Left ventricle myocardium superior (tissue), 1 donor: ENCODE data around the gene MARVELD3. TPM values are rescaled to one million over a fixed set of nuclear protein-coding genes. Genes with fewer than 3 reads are reported as not detected.
"Not testable (repeated sequence)": the region's sequence is repeated elsewhere in the genome, so short reads cannot be mapped to it uniquely, and the experiment has no call there.

Source experiments
- ATAC-seq: fragments of 200-7000 bp; cut with Tn5 transposase; one replicate; pipeline ENCODE4 v1.9.1; 2020; ENCODE audit warnings: mild to moderate bottlenecking, moderate library complexity
- DNase-seq: peaks from one replicate; pipeline ENCODE4 v3.0.0-alpha.2; 2020
- intact Hi-C: fragments of 100-400 bp; cut with micrococcal nuclease; formaldehyde crosslinking; loops from one replicate; pipeline ENCODE4 v1.11.0; 2022
- long read RNA-seq: library from polyadenylated mRNA; unstranded; transcript quantifications from one replicate; pipeline ENCODE4 v2.0.0, GENCODE V29; 2021
- total RNA-seq: library from RNA; stranded (reverse); fragmentation: NEBNext Ultra II Directional; extraction: Animal tissue kit (Norgen Biotek cat#: 25700); gene quantifications from one replicate; pipeline ENCODE4 v1.2.1, GENCODE V29; 2021
- donor health status: DM: no; HTN: yes; CAD: no; lungs with severe emphysema.

MARVELD3 gene
- not detected for total RNA-seq
- long read RNA-seq = 0 reads

GRCh38 chr16:71626018-71626857, at the start of gene MARVELD3:
TSS of gene MARVELD3 (plus strand) at chr16:71626184. CDS start at chr16:71626230, 46 bp downstream.
- DNase-seq = no peak
- no peak for ATAC-seq
- intact Hi-C loops = no loop called here

DNA sequence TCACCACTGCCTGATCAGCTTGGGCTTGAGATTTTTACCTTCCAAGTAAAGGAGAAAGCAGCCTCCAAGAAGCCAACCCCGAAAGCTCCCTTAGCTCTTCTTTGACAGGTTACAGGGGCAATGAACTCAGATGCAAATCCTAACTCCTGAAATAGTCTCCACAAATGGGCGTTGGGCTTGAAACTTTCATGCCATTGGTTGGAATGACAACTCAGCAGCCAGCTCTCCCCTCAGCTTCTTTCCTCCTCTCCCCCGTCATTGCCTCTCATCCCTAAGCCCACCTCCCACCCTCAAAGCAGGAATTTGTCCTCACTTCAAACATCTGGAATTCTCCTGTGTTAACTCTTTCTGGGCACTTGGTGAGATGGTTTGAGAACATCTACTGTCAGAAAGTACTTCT, 49.0 kb upstream of the MARVELD3 start, which contains the start of gene TAT:
Gene TAT, minus strand, starts transcription at position 122 of the 400 bp plus-strand sequence. CDS start 677 bp downstream, outside the sequence.
- ATAC-seq (no peak), DNase-seq (no peak)
- intact Hi-C loops = no loop called here

- ATAC-seq, DNase-seq, intact Hi-C loops: not testable (repeated sequence)
Observed at GRCh38 chr16:71582553-71582848, 43.5 kb upstream of the MARVELD3 start.

DNA sequence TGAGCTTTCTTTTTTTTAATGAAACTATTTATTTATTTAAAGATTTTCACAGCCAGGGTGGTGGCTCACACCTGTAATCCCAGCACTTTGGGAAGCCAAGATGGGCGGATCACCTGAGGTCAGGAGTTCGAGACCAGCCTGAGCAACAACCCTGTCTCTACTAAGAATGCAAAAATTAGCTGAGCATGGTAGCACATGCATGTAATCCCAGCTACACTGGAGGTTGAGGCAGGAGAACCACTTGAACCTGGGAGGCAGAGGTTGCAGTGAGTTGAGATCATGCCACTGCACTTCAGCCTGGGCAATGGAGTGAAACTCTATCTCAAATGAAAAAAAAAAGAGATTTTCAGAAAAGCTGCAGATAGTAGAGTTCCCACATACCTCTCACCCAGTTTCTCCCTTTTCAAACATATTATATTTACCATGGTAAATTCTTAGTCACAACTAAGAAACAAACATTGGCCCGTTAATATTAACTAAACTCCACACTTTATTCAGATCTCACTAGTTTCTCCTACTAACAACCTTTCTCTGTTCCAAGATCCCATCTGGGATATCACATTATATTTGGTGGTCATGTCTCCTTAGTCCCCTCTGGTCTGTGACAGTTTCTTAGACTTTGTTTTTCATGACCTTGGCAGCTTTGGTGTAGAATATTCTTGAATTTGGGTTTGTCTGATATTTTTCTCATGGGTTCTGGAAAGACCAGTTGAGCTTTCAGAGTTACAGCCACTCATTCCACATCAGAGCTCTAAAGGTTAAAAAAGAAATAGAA, 41.3 kb upstream of the MARVELD3 start:
- ATAC-seq = no peak

DNA sequence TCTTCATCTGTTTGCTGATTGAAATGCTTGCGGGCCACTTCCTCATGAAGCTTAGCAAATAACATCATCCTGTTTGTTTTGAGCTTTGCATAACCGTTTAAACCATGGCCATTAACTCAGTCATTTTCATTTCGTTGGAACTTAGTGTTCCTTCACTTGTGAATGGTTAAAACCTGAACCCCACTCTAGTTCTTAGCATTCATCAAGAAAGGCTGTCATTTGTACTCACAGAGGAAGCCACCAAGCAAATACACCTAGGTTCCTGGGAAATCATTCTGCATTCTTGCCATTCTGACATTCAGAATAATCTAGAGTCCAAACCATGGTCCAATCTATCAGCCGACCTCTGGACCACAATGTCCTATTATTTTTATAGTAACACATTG, 40.7 kb upstream of the MARVELD3 start:
- ATAC-seq = no peak
- DNase-seq = no peak
- intact Hi-C loops = no loop called here

More for the DNA sequence above, 41.3 kb upstream of the MARVELD3 start:
- DNase-seq = no peak
- intact Hi-C loops = no loop called here

GRCh38 chr16:71589334-71589733, 36.6 kb upstream of the MARVELD3 start:
- ATAC-seq, DNase-seq, intact Hi-C loops: not testable (repeated sequence)

DNA sequence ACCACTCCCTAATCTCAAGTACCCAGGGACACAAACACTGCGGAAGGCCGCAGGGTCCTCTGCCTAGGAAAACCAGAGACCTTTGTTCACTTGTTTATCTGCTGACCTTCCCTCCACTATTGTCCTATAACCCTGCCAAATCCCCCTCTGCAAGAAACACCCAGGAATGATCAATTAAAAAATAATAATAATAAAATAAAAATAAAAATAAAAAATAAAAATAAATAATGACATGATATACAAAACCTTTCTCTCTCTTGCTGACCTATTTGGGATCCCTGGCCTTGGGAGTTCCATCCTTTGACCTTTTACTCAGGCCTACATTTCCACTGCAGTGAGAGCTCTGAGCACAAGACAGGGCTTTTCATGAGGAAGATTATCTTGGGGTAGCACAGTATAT, 35.9 kb upstream of the MARVELD3 start:
- intact Hi-C loops, ATAC-seq, DNase-seq: not testable (repeated sequence)

DNA sequence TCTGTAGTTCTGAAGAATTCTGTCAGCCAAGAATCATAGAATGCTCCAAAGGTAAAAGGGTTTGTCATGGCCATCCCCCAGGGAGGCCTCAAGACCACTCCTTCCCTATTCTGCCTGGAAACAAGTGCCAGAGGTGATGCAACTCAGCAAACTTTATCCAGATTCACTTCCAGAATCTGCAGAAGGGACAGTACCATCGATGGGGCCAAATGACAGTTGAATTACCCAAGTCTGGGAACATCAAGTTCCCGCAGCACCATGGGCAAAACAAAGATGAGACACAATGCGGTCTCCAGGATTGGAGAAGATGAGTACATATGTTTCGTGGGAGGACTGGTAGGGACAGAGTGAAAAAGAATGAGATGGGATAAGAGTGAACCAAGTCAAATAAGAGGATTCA, 35.4 kb upstream of the MARVELD3 start:
- DNase-seq (no peak), ATAC-seq (no peak)
- intact Hi-C loops = no loop called here

DNA sequence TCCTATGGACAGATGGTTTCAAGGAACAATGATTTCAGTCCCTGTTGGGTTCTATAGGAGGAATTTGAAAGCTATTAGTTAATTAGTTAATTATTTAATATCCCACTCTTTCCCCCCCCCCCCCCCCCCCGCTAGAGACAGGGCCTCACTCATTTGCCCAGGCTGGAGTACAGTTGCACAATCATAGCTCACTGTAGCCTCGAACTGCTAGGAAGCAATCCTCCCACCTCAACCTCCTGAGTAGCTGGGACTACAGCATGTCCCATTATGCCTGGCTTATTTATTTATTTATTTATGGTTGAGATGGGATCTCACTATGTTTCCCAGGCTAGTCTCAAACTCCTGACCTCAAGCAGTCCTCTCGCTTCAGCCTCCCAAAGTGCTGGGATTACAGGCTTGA, 34.1 kb upstream of the MARVELD3 start:
- DNase-seq (no peak), ATAC-seq (no peak)
- intact Hi-C loops = no loop called here

GRCh38 chr16:71593048-71593999, 32.7 kb upstream of the MARVELD3 start:
- intact Hi-C loops = no loop called here
- ATAC-seq = no peak
- DNase-seq = no peak

GRCh38 chr16:71594000-71594646, 31.9 kb upstream of the MARVELD3 start:
- ATAC-seq (no peak), DNase-seq (no peak)
- intact Hi-C loops = no loop called here

- DNase-seq, intact Hi-C loops, ATAC-seq: not testable (repeated sequence)
Observed at GRCh38 chr16:71595340-71595826, 30.6 kb upstream of the MARVELD3 start.

GRCh38 chr16:71598426-71598825, 27.6 kb upstream of the MARVELD3 start:
- DNase-seq, intact Hi-C loops, ATAC-seq: not testable (repeated sequence)

GRCh38 chr16:71600822-71601221, 25.2 kb upstream of the MARVELD3 start:
- no peak for ATAC-seq
- intact Hi-C loops = no loop called here

DNA sequence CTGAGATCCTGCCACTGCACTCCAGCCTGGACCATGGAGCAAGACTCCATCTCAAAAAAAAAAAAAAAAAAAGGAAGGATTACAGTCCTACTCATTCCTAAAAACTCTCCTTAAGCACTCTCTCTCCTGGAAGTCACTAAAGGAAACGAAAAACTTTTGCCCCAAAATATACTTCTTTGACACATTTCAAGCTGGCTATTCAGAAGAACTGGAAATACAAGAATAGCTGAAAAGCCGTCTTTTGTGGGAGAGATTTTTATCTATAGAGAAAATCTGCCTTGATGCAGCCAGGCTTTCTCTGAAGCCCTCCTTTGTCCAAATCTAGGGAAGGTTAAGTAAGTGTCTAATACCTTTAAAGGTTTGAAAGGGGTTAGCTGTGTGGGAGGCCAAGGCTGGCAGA, 16.9 kb upstream of the MARVELD3 start:
- DNase-seq = no peak
- ATAC-seq = no peak
- intact Hi-C loops = no loop called here

More at GRCh38 chr16:71600822-71601221, 25.2 kb upstream of the MARVELD3 start:
- DNase-seq = no peak

DNA sequence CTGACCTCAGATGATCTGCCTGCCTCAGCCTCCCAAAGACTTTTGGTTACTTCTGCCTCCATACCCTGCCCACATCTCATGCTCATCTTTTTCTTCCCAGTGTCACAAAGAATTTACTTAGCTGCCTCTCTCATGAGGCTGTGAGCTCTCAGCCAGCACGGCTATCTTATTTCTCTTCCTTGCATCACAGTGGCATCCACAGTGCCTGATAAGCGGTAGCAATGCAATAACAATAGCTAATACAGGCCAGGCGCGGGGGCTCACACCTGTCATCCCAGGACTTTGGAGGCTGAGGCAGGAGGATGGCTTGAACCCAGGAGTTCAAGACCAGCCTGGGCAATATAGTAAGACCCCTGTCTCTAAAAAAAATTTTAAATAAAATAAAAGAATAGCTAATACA, 15.5 kb upstream of the MARVELD3 start:
- no peak for ATAC-seq

GRCh38 chr16:71610936-71611871, 14.8 kb upstream of the MARVELD3 start:
- peak; percentile 71 for ATAC-seq
- intact Hi-C loops = no loop called here
- DNase-seq = peak; percentile 71

More for the DNA sequence above, 15.5 kb upstream of the MARVELD3 start:
- DNase-seq = no peak
- intact Hi-C loops = no loop called here
